GM23338 (cell line): ENCODE results near the gene TMEM165.

ENCODE experiments used
- CREB1 ChIP-seq: fragments of 250-450 bp; sonication (Bioruptor Pico); IDR thresholded peaks from 2 replicates; pipeline ENCODE4 v1.5.0; 2020; ENCODE audit warnings: low read depth, mild to moderate bottlenecking, moderate library complexity
- TF ChIP-seq, protein P1 (sequence below), 2 experiments: fragments of 200-600 bp in 1 of 2; sonication (generic) in 1 of 2; conservative IDR thresholded peaks; 2 replicates each; pipeline versions ENCODE4 v1.5.1 to v1.6.1; 2016 to 2017; ENCODE audit warnings: antibody characterized with exemption in 2 of 2, low read depth in 2 of 2, mild to moderate bottlenecking in 2 of 2, moderate library complexity in 1 of 2

DNA sequence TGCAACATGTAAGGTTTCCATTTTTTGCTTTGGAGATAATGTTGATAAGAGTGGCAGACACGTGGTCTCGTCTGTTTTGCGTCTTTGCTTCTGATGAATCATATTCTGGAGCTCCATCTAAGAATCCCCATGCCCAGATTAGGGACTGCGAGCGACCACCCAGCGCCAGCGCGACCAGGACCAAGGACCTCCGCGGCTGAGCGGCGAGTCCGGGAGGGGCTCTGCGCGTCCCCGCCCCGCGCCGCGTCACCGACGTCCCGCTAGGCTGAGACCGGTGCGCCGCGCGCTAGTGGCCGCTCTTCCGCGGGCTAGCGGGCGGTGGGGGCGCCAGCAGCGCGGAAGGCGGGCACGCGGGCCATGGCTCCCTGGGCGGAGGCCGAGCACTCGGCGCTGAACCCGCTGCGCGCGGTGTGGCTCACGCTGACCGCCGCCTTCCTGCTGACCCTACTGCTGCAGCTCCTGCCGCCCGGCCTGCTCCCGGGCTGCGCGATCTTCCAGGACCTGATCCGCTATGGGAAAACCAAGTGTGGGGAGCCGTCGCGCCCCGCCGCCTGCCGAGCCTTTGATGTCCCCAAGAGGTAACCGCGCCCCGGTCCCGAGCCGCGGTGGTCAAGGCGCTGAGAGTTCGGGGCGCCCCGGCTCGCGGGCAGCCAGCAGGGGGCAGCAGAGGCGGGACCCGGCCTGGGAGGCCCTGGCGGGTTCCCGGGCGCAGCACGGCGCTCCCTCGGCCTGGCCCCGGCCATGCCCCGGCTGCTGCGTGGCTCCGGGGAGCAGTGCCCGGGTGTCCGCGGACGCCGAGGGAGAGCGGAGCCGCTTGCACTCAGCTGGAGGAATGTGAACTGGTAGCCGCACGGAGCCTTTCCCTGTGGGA lies 49.5 kb upstream of the TMEM165 start, which contains the start of gene SRD5A3:
- TF ChIP-seq, protein P1, sequence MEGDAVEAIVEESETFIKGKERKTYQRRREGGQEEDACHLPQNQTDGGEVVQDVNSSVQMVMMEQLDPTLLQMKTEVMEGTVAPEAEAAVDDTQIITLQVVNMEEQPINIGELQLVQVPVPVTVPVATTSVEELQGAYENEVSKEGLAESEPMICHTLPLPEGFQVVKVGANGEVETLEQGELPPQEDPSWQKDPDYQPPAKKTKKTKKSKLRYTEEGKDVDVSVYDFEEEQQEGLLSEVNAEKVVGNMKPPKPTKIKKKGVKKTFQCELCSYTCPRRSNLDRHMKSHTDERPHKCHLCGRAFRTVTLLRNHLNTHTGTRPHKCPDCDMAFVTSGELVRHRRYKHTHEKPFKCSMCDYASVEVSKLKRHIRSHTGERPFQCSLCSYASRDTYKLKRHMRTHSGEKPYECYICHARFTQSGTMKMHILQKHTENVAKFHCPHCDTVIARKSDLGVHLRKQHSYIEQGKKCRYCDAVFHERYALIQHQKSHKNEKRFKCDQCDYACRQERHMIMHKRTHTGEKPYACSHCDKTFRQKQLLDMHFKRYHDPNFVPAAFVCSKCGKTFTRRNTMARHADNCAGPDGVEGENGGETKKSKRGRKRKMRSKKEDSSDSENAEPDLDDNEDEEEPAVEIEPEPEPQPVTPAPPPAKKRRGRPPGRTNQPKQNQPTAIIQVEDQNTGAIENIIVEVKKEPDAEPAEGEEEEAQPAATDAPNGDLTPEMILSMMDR (conservative IDR thresholded peaks at IDR 0.05; ENCODE audit: low read depth in 2 of 2): peak; percentile 63 to 79
- peak; percentile 72 for TF ChIP-seq CREB1 (CRISPR knock-in tag)
